ENCODE measurements around the gene PNPLA6.

GRCh38 chr19:7535998-7536695 lies 630 bp downstream of the PNPLA6 start:
- TF ChIP-seq POLR2A (IDR thresholded peaks at IDR 0.05) (no peak), CTCF (IDR thresholded peaks at IDR 0.05) (no peak), POLR2AphosphoS5 (IDR thresholded peaks at IDR 0.05; ENCODE audit: insufficient read depth in 1 of 2, low read depth in 1 of 2) (no peak)
